HepG2 (cell line): ENCODE results near the gene PPM1G. TPM values are rescaled to one million over a fixed set of nuclear protein-coding genes. Genes with fewer than 3 reads are reported as not detected.
A peak's percentile ranks its signal among the peaks of the same experiment; 100 is the strongest.

ENCODE experiments used
- ATAC-seq: fragments of 200-7000 bp; cut with Tn5 transposase; 3 replicates; pipeline ENCODE4 v1.9.1; 2020; ENCODE audit warnings: mild to moderate bottlenecking, moderate library complexity
- BruUV-seq: library from RNA; stranded (reverse); fragments of 400-500 nt; replicated peaks from 2 replicates; lab custom pipeline; 2021; lab: Mats Ljungman, UMichigan
- CTCF ChIA-PET: fragments of 300-600 bp; formaldehyde crosslinking; extraction: SDS; loops from one replicate; lab custom pipeline; 2021; ENCODE audit warnings: low total read pairs, inconsistent platforms, low intra/inter-chr PET ratio; lab: Yijun Ruan, JAX
- POLR2A ChIA-PET: fragments of 350-600 bp; sonication (Branson Sonifier 250); formaldehyde crosslinking; loops from one replicate; lab custom pipeline; 2020; ENCODE audit warnings: antibody characterized with exemption, inconsistent platforms; lab: Yijun Ruan, JAX
- DNase-seq: peaks from one replicate; pipeline ENCODE4 v3.0.0-alpha.2; 2015; ENCODE audit warnings: low spot score
- FAIRE-seq: peaks from 3 replicates; lab custom pipeline; 2011; peaks lifted over from hg19 to GRCh38; lab: Jason Lieb, UNC
- H2AFZ ChIP-seq: one replicate; pipeline ENCODE4 v1.6.1; 2011; ENCODE audit warnings: low read length, inconsistent platforms
- H3K27ac ChIP-seq: fragments of 300-600 bp; 3 replicates; pipeline ENCODE4 v1.8.0; 2011; ENCODE audit warnings: mixed run types, mild to moderate bottlenecking, mixed read lengths, low read length, inconsistent platforms; ENCODE audit not compliant: insufficient read depth; ENCODE audit errors: extremely low read length
- H3K27me3 ChIP-seq, 2 experiments: fragments of 200-600 bp in 1 of 2; 2 replicates in 1 of 2; 3 replicates in 1 of 2; pipeline versions ENCODE4 v1.6.0 to v1.8.0; 2011; ENCODE audit warnings: low read length in 2 of 2, mild to moderate bottlenecking in 2 of 2, moderate library complexity in 2 of 2, inconsistent platforms in 1 of 2; ENCODE audit not compliant: insufficient read depth in 2 of 2, control insufficient read depth in 1 of 2
- H3K36me3 ChIP-seq, 2 experiments: fragments of 200-600 bp in 1 of 2; replicated peaks in 1 of 2; 2 replicates in 1 of 2; 3 replicates in 1 of 2; pipeline versions ENCODE4 v1.5.1 to v1.8.0; 2011; ENCODE audit warnings: low read length in 2 of 2, inconsistent platforms in 1 of 2; ENCODE audit not compliant: insufficient read depth in 2 of 2, control insufficient read depth in 1 of 2
- H3K4me1 ChIP-seq: 2 replicates; pipeline ENCODE4 v1.5.1; 2012; ENCODE audit warnings: low read length, inconsistent platforms; ENCODE audit not compliant: insufficient read depth
- H3K4me2 ChIP-seq: 2 replicates; pipeline ENCODE4 v1.6.0; 2011; ENCODE audit warnings: low read depth, low read length, inconsistent platforms
- H3K4me3 ChIP-seq, 3 experiments: fragments of 200-600 bp in 1 of 3; sonication (generic), shearing (Covaris generic) in 1 of 3; replicated peaks in 1 of 3; 2 replicates each; pipeline ENCODE4 v1.5.1; 2011 to 2016; ENCODE audit warnings: low read length in 3 of 3, inconsistent platforms in 2 of 3, low read depth in 2 of 3, mild to moderate bottlenecking in 2 of 3, control low read depth in 1 of 3, mixed read lengths in 1 of 3; ENCODE audit not compliant: insufficient read depth in 1 of 3
- H3K79me2 ChIP-seq: one replicate; pipeline ENCODE4 v1.6.1; 2011; ENCODE audit warnings: low read length, inconsistent platforms; ENCODE audit not compliant: insufficient read depth
- H3K9ac ChIP-seq: 2 replicates; pipeline ENCODE4 v1.6.0; 2011; ENCODE audit warnings: mild to moderate bottlenecking, low read depth, low read length, inconsistent platforms; ENCODE audit not compliant: insufficient read depth
- H3K9me3 ChIP-seq: 2 replicates; pipeline ENCODE4 v1.5.1; 2012; ENCODE audit warnings: mild to moderate bottlenecking, low read length
- H4K20me1 ChIP-seq: 2 replicates; pipeline ENCODE4 v1.6.0; 2011; ENCODE audit warnings: inconsistent platforms, mild to moderate bottlenecking, low read length, moderate library complexity; ENCODE audit not compliant: insufficient read depth
- AGO1 ChIP-seq: fragments of 200-400 bp; formaldehyde crosslinking; IDR thresholded peaks from 2 replicates; pipeline ENCODE4 v1.6.1; 2017; ENCODE audit warnings: mild to moderate bottlenecking, low read depth, low read length, moderate library complexity; ENCODE audit not compliant: poor library complexity, severe bottlenecking
- ATF3 ChIP-seq: sonication (generic); formaldehyde crosslinking; IDR thresholded peaks from 2 replicates; pipeline ENCODE4 v1.4.0; 2020; ENCODE audit warnings: missing genetic modification reagents
- MEIS2 ChIP-seq: sonication (generic); formaldehyde crosslinking; IDR thresholded peaks from 2 replicates; pipeline ENCODE4 v1.9.0; 2021; ENCODE audit warnings: mild to moderate bottlenecking, missing genetic modification reagents
- NFE2L1 ChIP-seq: sonication (generic); formaldehyde crosslinking; IDR thresholded peaks from 2 replicates; pipeline ENCODE4 v1.4.0; 2020; ENCODE audit warnings: missing genetic modification reagents, mild to moderate bottlenecking, borderline replicate concordance
- POLR2G ChIP-seq: fragments of 200-400 bp; formaldehyde crosslinking; IDR thresholded peaks from 2 replicates; pipeline ENCODE4 v1.6.1; 2018; ENCODE audit warnings: mild to moderate bottlenecking, low read depth, low read length, moderate library complexity
- TRIM24 ChIP-seq: sonication (generic); formaldehyde crosslinking; IDR thresholded peaks from 2 replicates; pipeline ENCODE4 v1.8.0; 2022; ENCODE audit warnings: mild to moderate bottlenecking, missing genetic modification reagents
- ZNF121 ChIP-seq: sonication (generic); formaldehyde crosslinking; IDR thresholded peaks from 2 replicates; pipeline ENCODE4 v1.5.0; 2020; ENCODE audit warnings: mild to moderate bottlenecking, missing genetic modification reagents
- ZSCAN29 ChIP-seq: sonication (generic); formaldehyde crosslinking; conservative IDR thresholded peaks from 2 replicates; pipeline ENCODE4 v1.4.0; 2020; ENCODE audit warnings: mild to moderate bottlenecking, missing genetic modification reagents
- WGBS: methylation state at CpG from one replicate; pipeline ENCODE4 v1.1.6; 2017; ENCODE audit warnings: low lambda C conversion rate; 5-methylcytosine and 5-hydroxymethylcytosine counted together
- in situ Hi-C: cut with HindIII; loops from 2 replicates; pipeline ENCODE4 v1.10.0; 2017; ENCODE audit warnings: low pct_unique_long_range_greater_than_20kb; ENCODE audit not compliant: extremely low pct_ligation_motif_present
- intact Hi-C: fragments of 100-400 bp; cut with micrococcal nuclease; formaldehyde crosslinking; loops from one replicate; pipeline ENCODE4 v1.10.0; 2022; ENCODE audit not compliant: unreplicated experiment
- polyA plus RNA-seq, 8 experiments: library from polyadenylated mRNA; depleted of rRNA in 3 of 8; stranded (reverse) in 7 of 8; unstranded in 1 of 8; fragments of >200 nt; fragmentation: Illumina TruSeq in 4 of 8; extraction: Trizol in 4 of 8; gene quantifications; 2 replicates each; pipeline versions ENCODE4 v1.2.1 to v1.2.3, GENCODE V29; 2011 to 2016; ENCODE audit warnings: low read depth in 4 of 8, missing spikeins in 1 of 8, mixed read lengths in 1 of 8; ENCODE audit not compliant: insufficient read depth in 1 of 8
- total RNA-seq, 5 experiments: library from RNA; depleted of rRNA; stranded (reverse); fragments of >200 nt; fragmentation: Illumina TruSeq; extraction: Trizol; gene quantifications; 2 replicates each; pipeline ENCODE4 v1.2.3, GENCODE V29; 2016; ENCODE audit warnings: low read depth in 1 of 5

The PPM1G gene
- total and polyA plus RNA-seq, 2 of the 13 experiments (the other 11 are each of a cell fraction or from before 2014, with no cell fraction given): 58.2 to 213 TPM

GRCh38 chr2:27442920-27443282 is 33.5 kb upstream of the PPM1G start:
- no peak for DNase-seq
- POLR2A ChIA-PET: interaction anchor here (0.8 kb wide), 1 partner anchor 13 kb away, joined by 3 read pairs; no protein-coding TSS in a partner anchor
- in situ Hi-C loops (no loop called here), intact Hi-C loops (no loop called here)
- 89% methylated on average over 1 of the region's 6 CpGs for WGBS
- Histone ChIP-seq H3K4me2 (no peak overlapping the region), H3K79me2 (no peaks in the 10 kb centered on the region), H3K27ac (no peak overlapping the region), H3K27me3 (no peaks in the 10 kb centered on the region), H3K9ac (no peak overlapping the region), H3K9me3 (no peaks in the 10 kb centered on the region), H2AFZ (no peak overlapping the region), H3K4me1 (no peaks in the 10 kb centered on the region), H3K4me3 (no peak overlapping the region), H4K20me1 (no peaks in the 10 kb centered on the region), H3K36me3 (peaks cover 22 to 50% of the 10 kb centered on the region in 2 experiments)
- CTCF ChIA-PET: no interaction called here
- no peak for FAIRE-seq
- peak; percentile 33 for ATAC-seq
- no TSS peak for BruUV-seq
- TF ChIP-seq POLR2G (0 out of 2 replicates have a peak, but pooled peaks have one; percentile 3), ZSCAN29 (CRISPR knock-in tag) (no peak), ZNF121 (no peak), ATF3 (CRISPR knock-in tag) (no peak), AGO1 (peak; percentile 0), NFE2L1 (CRISPR knock-in tag) (no peak), TRIM24 (CRISPR knock-in tag) (no peak), MEIS2 (CRISPR knock-in tag) (no peak)
